Stimulated activated CD4-positive, alpha-beta T cell treated with anti-CD3 and anti-CD28 coated beads, Interleukin-1b, Interleukin-23, amount 100 ng/mL, for 4 hours (primary cell): ENCODE measurements around the gene LILRA6.
A peak's percentile ranks its signal among the peaks of the same experiment; 100 is the strongest.
"Not testable (repeated sequence)": the region's sequence is repeated elsewhere in the genome, so short reads cannot be mapped to it uniquely, and the experiment has no call there.

Experiments used
- DNase-seq, 2 donors: peaks; one replicate each; pipeline ENCODE4 v3.0.0-alpha.2; 2020; ENCODE audit warnings: low read depth in 2 of 2

Gene LILRA6

GRCh38 chr19:54266133-54266532, 23.5 kb upstream of the LILRA6 start:
- DNase-seq: peak; percentile 47 to 61

- DNase-seq: no peak
Measured at GRCh38 chr19:54262470-54262869, 19.9 kb upstream of the LILRA6 start.

GRCh38 chr19:54262066-54262465, 19.5 kb upstream of the LILRA6 start:
- DNase-seq: no peak

GRCh38 chr19:54257116-54257480, 14.5 kb upstream of the LILRA6 start, which contains the start of gene LILRB5:
LILRB5 (minus strand) TSS chr19:54257273; CDS start chr19:54257193, 80 bp downstream.
- DNase-seq: no peak

- DNase-seq: no peak
Measured at GRCh38 chr19:54256250-54257115, 13.9 kb upstream of the LILRA6 start.

GRCh38 chr19:54255105-54255775, 12.7 kb upstream of the LILRA6 start:
- DNase-seq: no peak

GRCh38 chr19:54254195-54254906, 11.8 kb upstream of the LILRA6 start:
- no peak for DNase-seq

- no peak for DNase-seq
Measured at GRCh38 chr19:54253331-54254194, 11.0 kb upstream of the LILRA6 start.

- DNase-seq: no peak
Measured at GRCh38 chr19:54252845-54253244, 10.3 kb upstream of the LILRA6 start.

- no peak for DNase-seq
Measured at GRCh38 chr19:54252243-54252642, 9.7 kb upstream of the LILRA6 start.

- no peak for DNase-seq
Measured at GRCh38 chr19:54248016-54248601, 5.5 kb upstream of the LILRA6 start.

GRCh38 chr19:54247106-54247930, 4.7 kb upstream of the LILRA6 start:
- no peak for DNase-seq

GRCh38 chr19:54245936-54246335, 3.3 kb upstream of the LILRA6 start:
- DNase-seq: no peak

- not testable (repeated sequence) for DNase-seq
Measured at GRCh38 chr19:54243809-54244208, 1.2 kb upstream of the LILRA6 start.

- not testable (repeated sequence) for DNase-seq
Measured at GRCh38 chr19:54242234-54242633, 356 bp downstream of the LILRA6 start.

GRCh38 chr19:54240372-54241336, 1.9 kb downstream of the LILRA6 start:
- not testable (repeated sequence) for DNase-seq

GRCh38 chr19:54239491-54240371, 2.9 kb downstream of the LILRA6 start:
- DNase-seq: not testable (repeated sequence)

GRCh38 chr19:54233941-54234340, 8.6 kb downstream of the LILRA6 start:
- no peak for DNase-seq
